Occipital lobe (tissue), 2 donors: ENCODE results near the gene SCYGR8. TPM values are rescaled to one million over a fixed set of nuclear protein-coding genes. Genes with fewer than 3 reads are reported as not detected.

Source experiments
- DNase-seq: peaks from one replicate; lab custom pipeline; 2025; lab: John Stamatoyannopoulos, UW
- total RNA-seq: library from RNA; depleted of rRNA; stranded (reverse); fragments of >200 nt; gene quantifications from one replicate; pipeline ENCODE4 v1.2.3, GENCODE V29; 2014

Gene SCYGR8
- total RNA-seq, 1 donor from 2014 or later: not detected

GRCh38 chr2:227761740-227762476 lies 16.2 kb downstream of the SCYGR8 start:
- no peak for DNase-seq

DNA sequence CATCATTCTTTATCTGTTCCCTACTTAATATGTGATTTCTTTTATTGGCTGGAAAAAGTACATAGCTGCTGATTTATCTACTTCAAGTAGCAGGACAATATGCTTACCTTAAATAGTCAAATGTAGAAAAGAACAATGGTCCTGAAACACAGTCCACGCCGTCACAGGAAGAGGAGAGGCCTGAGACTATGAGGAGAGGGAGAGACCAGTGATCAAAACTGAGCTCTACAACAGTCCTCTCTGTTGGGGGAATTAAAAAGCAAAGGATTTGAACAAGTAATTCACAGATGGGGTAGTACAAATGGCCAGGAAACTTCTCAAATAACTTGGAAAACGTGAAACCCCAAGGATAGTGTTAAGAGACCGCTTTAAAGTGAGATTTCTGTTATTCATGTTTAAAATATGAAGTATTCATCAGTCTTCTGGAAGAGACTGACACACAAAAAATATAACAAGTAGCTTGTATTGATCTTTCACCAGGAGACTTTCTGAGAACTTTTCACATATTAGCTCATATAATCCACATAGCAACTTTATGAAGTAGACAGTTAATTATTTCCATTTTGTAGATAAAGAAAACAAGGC lies 20.2 kb downstream of the SCYGR8 start:
- no peak for DNase-seq

- peak; percentile 63 for DNase-seq
These were observed 20.7 kb downstream of the SCYGR8 start for GRCh38 chr2:227766373-227766883.

DNA sequence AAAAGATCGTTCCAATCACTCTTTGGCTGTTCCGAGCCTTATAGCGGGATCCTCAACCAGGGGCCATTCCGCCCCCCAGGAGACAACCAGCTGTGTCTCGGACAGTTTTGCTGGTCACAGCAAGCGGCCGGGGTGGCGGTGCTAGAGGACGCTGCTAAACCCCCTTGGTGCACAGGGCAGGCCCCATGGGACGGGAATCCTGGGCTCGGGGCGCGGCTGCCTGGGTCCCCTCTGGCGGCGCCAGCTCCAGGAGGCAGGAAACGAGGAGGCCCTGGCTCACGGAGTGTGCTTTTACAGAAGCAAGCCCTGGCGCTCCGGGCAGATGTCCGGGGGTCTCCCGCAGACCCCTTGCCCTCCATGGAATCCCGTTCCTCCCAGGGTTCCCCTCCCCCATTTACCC lies 22.1 kb downstream of the SCYGR8 start:
- DNase-seq: no peak

DNA sequence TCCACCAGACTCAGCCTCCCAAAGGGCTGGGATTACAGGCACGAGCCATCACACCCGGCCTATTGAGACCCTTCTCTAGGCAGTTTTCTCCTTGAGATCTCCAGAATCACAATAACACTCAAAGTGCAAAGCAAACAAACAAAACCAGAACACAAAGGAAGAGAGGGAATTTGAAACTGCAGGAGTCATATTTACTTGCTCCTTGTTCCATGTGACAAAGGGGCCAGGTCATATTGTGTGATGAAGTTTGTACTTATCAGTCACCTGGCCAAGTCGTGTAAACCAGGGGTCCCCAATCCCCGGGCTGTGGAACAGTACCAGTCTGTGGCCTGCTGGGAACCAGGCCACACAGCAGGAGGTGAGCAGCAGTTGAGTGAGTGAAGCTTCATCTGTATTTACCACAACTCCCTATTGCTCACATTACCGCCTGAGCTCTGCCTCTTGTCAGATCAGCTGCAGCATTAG lies 26.5 kb downstream of the SCYGR8 start:
- no peak for DNase-seq

DNA sequence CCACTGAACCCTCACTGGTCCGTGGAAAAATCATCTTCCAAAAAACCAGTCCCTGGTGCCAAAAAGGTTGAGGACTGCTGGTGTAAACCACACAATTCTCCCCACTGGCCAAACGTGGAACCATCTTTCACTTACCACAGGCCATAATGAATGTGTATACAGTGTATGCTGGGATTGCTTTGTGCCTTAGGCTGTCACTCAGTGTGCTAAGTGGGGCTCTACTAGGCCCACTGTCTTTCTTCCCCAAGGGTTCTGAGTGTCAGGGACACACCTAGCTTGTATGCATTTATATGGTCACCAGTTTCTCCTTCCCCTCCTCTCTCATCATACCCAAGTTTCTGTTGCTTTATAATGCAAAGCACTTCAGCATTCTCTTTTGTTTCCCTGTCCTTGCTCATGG lies 27.2 kb downstream of the SCYGR8 start:
- no peak for DNase-seq

- no peak for DNase-seq
These were observed 28.4 kb downstream of the SCYGR8 start for GRCh38 chr2:227774011-227774624.

GRCh38 chr2:227774895-227775842 lies 29.5 kb downstream of the SCYGR8 start:
- no peak for DNase-seq

DNA sequence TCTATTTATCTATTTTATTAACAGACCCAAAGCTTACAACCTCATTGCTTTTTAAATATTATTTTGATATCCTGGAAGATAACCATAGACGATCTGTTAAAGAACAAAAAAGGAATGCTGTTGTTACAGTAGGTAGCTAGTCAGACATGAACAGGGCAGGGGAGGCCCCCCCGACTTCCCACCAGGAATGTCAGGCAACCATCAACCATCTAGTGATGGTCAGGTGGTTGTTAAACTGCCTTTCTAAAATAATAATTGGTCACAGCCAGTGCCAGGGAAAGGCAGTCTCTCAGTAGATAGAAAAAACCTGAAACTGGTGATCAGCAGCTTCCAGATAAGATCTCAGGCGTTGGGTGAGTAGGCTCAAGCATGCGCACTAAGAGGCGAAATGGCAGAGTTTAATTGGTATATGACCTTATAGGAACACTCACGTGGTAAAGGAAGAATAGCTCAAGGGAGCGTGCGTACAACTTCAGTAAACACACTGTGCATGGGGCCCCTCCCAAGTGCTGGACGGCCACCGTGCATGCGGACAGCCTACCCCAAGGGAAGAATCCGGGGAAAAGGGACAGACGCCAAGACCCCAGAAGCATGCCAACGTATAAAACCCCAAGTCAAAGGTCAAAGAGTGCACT lies 35.4 kb downstream of the SCYGR8 start:
- DNase-seq: no peak

- no peak for DNase-seq
These were observed 36.1 kb downstream of the SCYGR8 start for GRCh38 chr2:227781841-227782240.

DNA sequence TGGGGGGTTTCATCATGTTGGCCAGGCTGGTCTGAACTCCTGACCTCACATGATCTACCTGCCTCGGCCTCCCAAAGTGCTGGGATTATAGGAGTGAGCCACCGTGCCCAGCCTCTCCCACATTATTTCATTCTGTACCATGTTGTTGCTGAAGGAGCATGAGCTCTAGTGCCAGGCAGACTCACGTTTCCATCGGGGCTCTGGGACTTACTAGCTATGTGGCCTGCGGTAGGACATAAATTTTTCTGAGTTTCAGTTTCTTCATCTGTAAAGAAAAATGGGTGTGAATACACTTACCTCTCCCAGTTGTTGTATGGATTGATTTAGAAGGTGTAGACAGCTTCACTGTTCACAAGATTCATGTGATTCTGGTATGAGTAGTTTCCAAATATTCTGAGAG lies 37.1 kb downstream of the SCYGR8 start:
- no peak for DNase-seq

DNA sequence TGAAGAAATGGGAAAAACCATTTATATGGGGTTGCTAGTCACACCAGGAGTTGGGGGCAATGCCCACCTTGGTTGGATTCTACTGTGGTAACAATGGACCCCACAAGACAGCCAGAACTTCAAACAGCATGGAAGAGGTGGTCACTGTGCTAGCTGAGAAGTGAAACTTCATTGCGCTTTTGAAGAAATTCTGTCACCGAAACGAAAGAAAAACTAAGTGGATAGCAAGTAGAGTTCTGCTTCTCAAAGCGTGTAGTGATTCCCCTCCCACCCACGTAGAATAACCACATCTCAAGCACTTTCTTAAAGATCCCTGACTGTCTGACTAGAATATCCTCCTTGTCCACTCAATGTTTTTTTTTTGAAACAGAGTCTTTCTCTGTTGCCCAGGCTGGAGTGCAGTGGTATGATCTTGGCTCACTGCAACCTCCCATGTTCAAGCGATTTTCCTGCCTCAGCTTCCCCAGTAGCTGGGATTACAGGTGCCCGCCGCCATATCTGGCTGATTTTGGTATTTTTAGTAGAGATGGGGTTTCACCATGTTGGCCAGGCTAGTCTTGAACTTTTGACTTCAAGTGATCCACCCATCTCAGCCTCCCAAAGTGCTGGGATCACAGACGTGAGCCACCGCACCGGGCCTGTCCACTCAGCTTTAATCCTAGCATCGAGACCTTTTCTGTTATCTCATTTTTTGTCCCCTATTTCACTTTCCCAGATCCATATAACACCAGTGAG lies 37.9 kb downstream of the SCYGR8 start:
- DNase-seq: no peak

- no peak for DNase-seq
These were observed 39.6 kb downstream of the SCYGR8 start for GRCh38 chr2:227785293-227785692.

- no peak for DNase-seq
These were observed 42.9 kb downstream of the SCYGR8 start for GRCh38 chr2:227788561-227789018.

- DNase-seq: no peak
These were observed 44.1 kb downstream of the SCYGR8 start for GRCh38 chr2:227789803-227790202.

GRCh38 chr2:227793148-227793712 lies 47.5 kb downstream of the SCYGR8 start:
- no peak for DNase-seq
